T follicular helper cell (primary cell): ENCODE results near the gene PMEPA1.

ENCODE experiments used
- DNase-seq: peaks from one replicate; pipeline ENCODE4 v3.0.0-alpha.2; 2020; ENCODE audit warnings: low read depth

PMEPA1 gene

GRCh38 chr20:57711826-57712225 is 2.0 kb upstream of the PMEPA1 start:
- DNase-seq: no peak

DNA sequence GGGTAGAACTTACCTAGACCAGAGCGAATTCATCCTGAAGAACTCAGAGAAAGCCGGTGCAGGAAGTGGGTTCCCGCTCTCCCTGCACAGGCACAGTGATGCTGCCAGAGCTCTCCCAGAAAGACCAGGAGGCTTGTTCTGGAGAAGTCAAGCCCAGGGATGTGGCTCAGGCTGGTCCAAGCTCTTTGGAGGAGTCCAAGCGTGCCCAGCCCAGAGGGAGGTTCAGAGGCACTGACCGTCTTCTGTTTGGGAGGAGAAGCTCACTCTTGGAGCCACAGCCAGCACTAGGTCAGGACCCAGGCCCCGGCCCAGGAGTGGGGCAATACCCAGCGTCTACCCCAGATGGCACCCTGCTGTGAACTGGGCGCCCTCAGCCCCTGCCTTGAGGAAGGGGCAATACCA is 1.5 kb upstream of the PMEPA1 start:
- DNase-seq: no peak

DNA sequence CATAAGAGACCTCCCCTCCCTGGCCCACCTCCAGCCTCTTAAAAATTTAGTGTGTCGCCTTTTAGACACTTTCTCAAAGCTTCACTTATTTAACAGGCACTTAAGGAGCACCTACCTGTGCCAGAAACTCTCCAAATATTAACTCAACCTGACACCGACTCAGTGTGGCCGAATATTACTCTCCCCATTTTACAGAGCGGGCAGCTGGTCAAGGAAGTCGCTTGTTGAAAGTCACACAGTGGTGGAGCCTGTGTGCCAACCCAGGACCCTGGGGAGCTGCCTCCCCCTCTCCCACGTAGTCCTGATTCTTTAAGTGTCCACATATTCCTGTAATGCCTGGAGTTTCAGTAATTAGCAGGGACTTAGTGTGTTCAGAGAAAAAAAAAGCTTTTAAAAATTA is 1.0 kb upstream of the PMEPA1 start:
- no peak for DNase-seq

DNA sequence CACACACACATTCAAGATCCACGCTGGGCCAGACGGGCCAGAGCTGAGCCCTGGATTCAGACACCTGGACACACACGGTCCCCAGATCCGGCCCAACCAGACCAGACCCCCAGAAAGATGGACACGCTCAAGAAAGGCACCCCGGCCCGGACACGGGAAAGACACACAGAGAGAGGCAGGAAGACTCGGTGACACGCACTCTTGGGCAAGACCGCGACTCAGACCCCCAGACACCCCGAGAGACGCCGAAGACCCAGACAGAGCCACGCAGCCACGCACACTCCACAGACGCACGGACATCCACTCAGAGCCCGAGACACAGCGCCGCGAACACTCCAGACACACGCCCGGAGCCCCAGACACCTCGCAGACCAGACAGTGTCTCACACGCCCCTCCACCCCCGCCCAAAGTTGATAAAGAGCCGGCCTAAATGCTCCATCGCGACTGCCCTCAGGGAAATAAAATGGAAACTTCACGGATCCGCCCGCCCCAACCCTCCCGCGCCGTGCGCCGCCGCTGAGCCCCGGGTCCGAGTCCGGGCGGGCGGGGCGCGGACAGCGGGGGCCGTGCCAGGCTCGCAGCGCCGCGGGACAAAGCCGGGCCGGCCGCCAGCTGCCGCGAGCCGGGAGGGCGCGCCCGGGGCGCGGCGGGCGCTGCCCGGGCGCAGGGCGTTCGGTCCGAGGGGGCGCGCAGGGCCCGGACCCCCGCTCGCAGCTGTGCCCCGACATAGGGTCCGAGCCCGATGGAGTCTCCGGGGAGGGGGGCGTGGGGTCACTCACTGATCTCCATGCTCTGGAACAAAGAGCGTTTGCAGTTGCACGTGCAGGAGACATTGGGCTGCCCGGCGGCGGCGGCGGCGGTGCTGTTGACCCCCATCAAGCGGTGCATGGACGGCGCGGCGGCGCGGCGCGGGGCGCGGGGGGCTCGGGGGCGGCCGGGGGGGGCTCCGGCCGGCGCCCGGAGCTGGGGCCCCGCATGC is 831 bp downstream of the PMEPA1 start:
- DNase-seq: peak; percentile 36

GRCh38 chr20:57707849-57708693 is 1.7 kb downstream of the PMEPA1 start:
- DNase-seq: no peak

DNA sequence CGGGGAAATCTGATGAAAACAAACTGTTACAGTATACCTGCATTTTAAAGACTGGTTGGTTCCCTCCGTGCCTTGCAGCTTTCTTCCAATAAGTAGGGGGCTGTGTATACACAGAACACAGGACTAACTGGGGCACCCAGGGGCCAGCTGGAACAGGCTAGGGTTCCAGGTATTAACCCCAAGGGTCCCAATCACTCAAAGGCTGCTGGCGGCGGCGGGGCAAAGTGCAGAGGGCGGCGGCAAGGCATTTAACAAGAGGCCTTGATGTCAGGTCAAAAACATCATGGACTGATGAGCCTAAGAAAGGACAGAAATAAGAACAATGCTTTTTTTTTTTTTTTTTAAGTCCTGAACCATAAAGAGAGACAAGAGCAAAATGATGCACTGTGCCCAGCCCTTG is 2.5 kb downstream of the PMEPA1 start:
- no peak for DNase-seq

DNA sequence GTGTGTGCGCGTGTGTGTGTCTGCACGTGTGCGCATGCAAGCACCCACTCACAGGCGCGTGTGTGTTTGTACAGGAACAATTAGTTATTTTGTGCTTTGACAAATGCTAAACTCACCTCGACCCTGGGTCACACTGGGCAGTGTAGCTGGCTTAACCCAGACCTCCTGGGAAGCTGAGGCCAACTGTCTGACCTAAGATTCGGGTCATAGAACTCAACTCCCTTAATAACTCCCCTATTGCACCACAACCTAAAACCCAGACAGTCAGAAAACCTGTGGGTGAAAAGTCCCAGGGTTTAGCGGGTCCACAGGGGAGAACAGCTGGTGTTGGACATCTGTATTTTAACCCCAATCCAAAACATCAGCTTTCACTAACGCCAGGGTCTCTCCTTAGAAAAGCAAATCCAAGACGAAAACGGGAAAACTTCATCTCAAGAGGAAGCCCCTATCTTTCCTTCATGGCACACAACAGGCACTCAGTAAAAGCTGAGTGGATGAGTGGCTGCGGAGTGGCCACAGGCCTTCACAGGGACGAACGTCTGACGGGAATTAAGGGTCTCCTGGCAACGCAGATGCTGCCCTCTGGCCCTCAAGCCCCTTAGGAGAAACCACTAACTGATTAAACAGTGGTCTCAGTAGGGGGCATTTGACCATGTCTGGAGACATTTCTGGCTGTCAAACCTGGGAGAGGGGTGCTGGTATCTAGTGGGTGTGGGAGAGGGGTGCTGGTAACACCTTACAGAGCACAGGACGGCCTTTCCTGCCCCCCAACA is 4.5 kb downstream of the PMEPA1 start:
- no peak for DNase-seq

DNA sequence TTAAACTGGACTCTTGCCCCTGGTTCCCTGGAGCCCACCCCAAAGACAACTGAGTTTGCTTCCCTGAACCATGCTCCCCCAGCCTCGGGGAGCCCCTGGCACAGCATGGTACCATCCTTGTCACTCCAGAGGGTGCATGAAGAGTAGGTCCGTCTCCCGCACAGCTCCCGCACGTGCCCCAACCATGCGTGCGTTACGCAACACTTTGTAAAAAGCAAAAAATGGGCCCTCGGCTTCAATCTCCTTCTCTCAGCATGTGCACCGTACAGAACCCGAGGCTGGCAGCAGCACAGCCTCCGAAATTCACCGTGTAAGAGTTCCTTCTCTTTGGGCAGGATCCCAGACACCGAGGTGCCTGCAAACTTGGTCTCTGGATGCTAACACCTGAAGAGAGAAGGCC is 5.6 kb downstream of the PMEPA1 start:
- DNase-seq: no peak

- DNase-seq: no peak
Observed at GRCh38 chr20:57703013-57703412, 6.8 kb downstream of the PMEPA1 start.

DNA sequence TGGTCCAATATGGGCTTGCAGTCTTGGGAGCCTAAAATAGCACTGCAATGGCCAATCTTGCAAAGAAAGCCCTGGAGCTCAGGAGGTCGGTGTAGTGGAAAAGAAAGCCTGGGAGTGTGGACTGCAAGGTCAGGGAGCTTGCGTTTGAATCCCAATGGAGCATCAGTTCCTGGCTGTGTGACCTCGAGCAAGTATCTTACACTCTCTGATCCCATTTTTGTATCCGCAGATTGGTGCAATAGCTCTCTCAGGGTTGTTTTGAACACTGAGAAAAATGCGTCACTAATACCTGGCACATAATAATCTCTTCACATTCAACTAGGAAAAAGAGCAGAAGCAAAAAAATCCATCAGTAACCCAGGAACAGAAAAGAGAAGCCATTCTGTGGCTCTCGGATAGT is 7.3 kb downstream of the PMEPA1 start:
- DNase-seq: no peak

- DNase-seq: no peak
Observed at GRCh38 chr20:57702091-57702490, 7.7 kb downstream of the PMEPA1 start.

DNA sequence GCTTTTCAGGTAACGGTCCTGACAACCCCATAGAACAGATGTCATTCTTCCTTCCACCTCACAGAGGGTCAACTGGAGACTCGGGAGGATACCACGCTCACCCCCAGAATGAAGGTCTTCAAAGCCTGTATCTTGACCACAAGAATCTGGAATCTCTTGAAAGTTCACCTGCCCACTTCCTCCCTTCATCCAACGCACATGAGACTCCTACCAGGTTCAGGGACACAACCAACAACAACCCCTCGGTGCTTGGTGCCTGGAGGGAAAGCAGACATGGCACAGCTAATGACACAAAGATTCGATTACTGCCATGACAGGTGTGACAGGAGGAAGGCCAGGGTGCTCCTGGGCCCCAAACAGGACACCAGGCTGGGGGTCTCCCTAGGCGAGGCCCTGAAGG is 8.2 kb downstream of the PMEPA1 start:
- no peak for DNase-seq

DNA sequence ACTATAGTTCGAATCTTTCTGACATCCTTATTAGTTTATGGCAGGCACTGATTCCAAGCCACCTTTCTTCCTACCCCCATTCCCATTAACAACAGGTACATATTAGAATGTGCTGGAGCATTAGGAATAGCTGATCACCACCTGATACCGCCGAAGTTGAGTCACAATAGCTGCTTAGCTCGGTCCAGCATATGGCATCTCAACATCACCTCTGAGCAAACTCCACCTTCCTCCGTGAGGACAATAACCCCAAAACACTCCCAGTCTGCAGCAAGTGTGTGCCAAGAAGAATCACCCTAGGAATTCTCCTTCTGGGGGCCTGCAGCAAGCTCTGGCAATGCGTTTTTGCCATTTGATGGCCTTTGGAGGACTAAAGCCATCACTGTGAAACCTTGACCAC is 8.7 kb downstream of the PMEPA1 start:
- no peak for DNase-seq

- no peak for DNase-seq
Observed at GRCh38 chr20:57699395-57699794, 10.4 kb downstream of the PMEPA1 start.

DNA sequence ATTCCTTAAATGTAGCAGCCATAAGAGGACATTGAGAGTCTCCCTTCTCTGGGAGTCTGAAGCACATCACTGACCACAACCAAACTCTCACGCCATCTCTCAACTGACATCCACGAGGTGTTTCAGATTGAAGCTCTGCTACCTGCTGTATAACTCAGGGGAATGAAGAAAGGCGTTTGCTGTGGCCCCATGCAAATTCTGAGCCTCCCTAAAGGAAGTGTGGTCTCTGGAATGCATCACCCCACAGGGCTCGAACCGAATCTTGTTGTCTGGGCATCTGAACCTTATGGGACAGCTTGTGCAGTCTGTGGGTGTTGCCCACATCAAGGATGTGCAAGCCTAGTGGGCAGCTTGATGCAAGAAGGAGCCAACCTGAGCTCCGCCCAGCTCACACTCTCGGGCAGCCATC is 10.9 kb downstream of the PMEPA1 start:
- no peak for DNase-seq

DNA sequence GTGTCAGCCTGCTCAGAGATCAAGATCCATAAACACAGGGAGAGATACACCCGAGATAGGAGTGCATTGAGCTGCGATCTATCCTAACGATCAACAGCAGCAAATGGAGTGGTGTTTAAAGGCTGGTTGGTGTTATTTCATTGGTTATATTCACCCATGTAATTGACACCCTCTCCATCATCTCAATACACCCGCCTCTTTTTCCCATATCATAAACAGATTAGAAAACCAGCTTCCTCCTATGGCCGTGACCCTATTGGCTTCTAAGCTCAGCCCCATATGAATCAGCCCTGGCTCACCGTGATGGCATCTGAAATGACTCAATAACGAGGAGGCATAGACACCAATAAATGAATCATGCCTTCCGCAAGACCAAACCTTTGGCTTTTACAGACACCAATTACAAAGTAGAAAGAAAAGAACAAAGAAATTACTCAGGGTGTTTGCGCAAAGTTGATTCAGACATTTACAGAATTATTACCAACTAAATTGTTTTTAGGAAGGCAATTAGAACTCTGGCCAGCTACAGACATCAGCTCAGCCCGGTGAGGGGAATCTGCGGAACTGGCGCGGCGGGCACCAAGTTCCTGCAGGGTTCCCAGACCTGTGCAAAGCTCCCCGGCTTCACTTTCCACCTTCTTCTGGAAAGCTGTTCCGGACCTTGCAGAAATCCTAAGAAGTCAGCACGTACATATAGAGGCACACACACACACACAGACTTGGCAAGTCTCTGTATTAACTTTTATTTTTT is 11.5 kb downstream of the PMEPA1 start:
- no peak for DNase-seq

- no peak for DNase-seq
Observed at GRCh38 chr20:57697543-57697942, 12.3 kb downstream of the PMEPA1 start.

GRCh38 chr20:57696401-57696961 is 13.3 kb downstream of the PMEPA1 start:
- DNase-seq: no peak

DNA sequence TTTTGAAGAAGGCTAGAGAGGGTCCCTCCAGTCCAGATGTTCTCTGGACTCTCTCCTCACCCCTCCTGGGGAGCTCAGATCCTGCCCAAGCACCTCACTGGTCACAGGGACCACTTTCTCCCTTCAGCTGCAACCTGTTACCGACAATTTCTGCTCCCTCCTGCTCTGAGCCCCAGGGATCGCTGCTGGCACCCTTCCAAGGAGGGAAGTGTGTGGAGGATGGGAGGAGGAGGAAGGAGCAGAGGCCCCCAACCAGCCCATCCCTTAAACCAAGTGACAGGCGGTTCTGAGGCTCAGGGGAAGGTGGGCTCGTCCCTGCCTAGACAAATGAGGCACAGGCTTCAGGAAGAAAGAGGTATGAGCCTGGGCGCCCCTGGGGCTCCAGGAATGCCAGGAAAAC is 13.9 kb downstream of the PMEPA1 start:
- no peak for DNase-seq

GRCh38 chr20:57695012-57695411 is 14.8 kb downstream of the PMEPA1 start:
- DNase-seq: no peak

DNA sequence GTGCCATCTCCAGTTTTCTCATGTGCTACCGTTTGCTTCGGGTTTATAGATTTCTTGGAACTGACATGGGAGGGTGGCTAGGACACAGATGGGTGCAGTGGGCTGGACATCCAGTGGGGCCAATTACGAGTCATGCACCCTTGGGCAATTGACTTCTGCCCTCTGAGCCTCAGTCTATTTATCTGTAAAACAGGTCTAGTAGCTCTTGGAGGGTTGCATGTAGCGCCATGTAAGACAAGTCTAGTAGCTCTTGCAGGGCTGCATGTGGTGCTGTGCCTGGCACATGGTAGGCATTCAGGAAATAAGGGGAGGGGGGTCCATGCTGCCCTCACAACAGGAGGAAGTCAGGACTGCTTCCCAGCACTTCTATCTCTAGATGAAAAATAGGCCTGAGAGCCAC is 15.3 kb downstream of the PMEPA1 start:
- no peak for DNase-seq
